Central memory CD4-positive, alpha-beta T cell (primary cell): ENCODE results near the gene KCNB1.
A peak's percentile ranks its signal among the peaks of the same experiment; 100 is the strongest.

ENCODE experiments used
- DNase-seq: peaks from one replicate; pipeline ENCODE4 v3.0.0; 2022

The KCNB1 gene

GRCh38 chr20:49346682-49347081 is 135.8 kb downstream of the KCNB1 start:
- no peak for DNase-seq

DNA sequence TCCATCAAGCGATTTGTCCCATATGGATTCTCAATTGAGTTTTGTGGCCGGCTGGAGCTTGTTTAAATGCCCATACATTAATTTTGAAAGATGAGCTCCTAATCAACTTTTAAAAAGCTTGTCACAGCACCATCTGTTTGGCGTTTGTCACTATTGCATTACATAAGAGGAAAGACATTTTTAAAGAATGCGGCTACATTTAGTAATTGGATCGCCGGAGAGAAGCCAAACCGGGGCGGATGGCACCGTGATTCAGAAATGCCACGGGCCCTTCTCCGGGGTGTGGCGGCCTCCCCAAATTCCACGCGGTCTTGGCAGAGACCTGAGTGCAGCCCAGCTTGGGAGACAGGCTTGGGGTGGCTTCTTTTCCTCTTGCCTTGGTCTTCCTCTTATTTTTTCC is 136.9 kb downstream of the KCNB1 start:
- no peak for DNase-seq

- DNase-seq: no peak
Measured at GRCh38 chr20:49344975-49345374, 137.5 kb downstream of the KCNB1 start.

- DNase-seq: no peak
Measured at GRCh38 chr20:49344140-49344539, 138.3 kb downstream of the KCNB1 start.

DNA sequence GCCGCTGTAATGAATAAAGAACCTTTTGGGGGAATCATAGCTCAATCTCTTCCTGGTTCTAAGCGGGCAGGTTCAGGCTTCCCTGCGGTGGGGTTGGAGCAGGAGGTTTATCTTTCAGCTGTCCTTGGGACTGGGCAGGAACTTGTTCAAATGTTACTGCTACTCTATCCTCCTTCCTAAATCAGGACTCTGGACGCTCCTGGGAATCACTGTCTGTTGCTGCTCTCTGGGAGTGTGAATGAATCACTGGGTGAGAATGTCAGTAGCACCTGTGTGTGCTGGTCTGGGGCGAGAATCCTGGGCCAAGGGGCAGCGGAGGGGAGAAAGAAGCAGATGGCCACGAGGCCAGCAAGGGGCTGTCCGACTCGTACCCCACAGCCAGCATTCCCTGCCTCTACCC is 139.2 kb downstream of the KCNB1 start:
- no peak for DNase-seq

- DNase-seq: no peak
Measured at GRCh38 chr20:49340161-49340966, 142.1 kb downstream of the KCNB1 start.

GRCh38 chr20:49339123-49339522 is 143.3 kb downstream of the KCNB1 start:
- DNase-seq: no peak

- DNase-seq: no peak
Measured at GRCh38 chr20:49338061-49338460, 144.4 kb downstream of the KCNB1 start.

GRCh38 chr20:49337357-49337756 is 145.1 kb downstream of the KCNB1 start:
- DNase-seq: no peak

- no peak for DNase-seq
Measured at GRCh38 chr20:49336786-49337185, 145.7 kb downstream of the KCNB1 start.

DNA sequence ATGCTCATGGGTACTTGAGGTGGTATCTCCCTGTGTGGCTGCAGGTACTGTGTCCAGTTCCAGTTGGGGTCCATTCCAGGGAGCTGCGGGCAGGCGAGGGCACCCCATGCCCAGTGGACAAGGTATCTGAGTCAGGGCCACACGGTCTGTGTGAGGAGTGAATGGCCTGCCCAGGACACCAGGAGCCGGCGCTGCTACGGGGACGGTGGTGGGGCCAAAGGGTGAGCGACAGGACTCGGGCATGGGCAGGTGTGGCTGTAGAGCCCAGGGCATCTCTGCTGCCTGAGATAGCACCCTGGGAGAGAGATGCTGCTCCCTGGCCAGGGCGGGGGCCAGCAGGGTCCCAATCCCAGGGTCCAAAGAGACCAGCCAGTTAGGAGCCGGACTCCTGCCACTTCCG is 147.0 kb downstream of the KCNB1 start:
- no peak for DNase-seq

DNA sequence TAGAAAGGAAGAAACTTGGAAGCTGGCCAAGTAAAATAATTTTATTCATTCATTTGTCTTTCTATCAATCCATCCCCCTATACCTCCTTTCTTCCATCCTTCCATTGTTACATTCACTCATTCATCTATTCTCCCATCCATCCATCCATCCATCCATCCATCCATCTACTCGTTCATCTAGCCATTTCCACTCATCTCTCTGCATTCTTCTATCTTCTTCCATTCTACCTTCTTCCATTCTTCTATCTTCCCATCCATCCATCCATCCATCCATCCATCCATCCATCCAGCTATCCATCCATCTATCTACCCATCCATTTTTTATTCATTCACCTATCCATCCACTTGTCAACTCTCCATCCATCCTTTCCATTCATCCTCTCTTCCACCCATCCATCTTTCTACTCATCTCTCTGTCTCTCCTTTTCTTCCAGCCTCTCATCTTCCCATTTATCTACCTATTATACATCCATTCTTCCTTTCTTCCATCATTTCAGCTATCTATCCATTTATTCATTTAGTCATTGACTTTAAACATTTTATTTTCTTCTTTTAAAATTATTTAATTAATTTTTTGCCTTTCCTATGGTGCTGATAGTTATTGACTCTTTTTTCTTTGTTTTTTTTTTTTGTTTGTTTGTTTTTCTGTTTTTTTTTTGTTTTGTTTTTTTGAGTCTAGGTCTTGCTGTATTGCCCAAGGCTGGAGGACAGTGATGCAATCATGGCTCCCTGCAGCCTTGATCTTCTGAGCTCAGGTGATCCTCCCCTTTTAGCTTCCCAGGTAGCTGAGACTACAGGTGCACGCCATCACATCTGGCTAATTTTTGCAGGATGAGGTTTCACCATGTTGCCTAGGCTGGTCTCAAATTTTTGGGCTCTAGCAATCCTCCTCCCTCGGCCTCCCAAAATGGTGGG is 151.5 kb downstream of the KCNB1 start:
- no peak for DNase-seq

GRCh38 chr20:49328790-49329189 is 153.7 kb downstream of the KCNB1 start:
- no peak for DNase-seq

DNA sequence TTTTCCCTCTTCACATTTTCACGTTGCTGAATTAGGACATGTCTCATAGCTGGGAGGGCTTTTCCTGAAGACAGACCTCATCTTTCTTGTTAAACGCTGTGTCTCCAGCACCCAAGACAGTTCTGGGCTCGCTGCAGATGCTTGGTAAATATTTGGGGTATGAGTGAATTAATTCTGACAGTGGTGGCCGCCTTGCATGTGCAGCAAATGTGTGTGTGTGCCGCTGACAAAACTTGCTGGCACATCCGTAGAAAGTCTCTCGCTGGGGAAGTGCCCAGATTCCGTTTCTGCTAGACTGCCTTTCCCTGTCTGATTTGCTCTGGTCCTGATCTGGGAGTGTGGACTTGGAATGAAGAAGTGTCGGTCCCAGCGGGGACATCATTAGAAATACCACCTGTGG is 156.4 kb downstream of the KCNB1 start:
- no peak for DNase-seq

GRCh38 chr20:49324306-49324705 is 158.2 kb downstream of the KCNB1 start:
- no peak for DNase-seq

- peak; percentile 56 for DNase-seq
Measured at GRCh38 chr20:49323622-49324238, 158.7 kb downstream of the KCNB1 start.

DNA sequence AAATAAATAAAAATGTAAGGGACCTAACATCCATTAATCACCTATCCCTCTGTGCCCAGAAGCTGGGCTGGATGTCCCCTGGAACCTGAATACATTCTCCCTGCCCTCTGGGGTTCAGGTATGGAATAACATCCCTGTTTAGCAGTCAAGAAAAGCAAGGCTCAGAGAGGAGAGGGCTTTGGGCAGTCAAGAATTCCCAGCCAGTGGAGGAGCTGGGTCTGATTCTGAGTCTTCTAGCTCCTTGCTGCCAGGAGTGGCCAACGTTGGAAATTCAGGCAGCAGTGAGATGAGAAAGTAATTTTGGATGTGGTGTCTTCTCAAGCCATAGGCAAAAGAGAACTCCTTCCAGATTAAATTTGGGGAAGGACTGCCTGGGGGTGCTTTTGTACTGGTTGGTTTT is 162.0 kb downstream of the KCNB1 start:
- DNase-seq: no peak

GRCh38 chr20:49319208-49319809 is 163.2 kb downstream of the KCNB1 start:
- no peak for DNase-seq

DNA sequence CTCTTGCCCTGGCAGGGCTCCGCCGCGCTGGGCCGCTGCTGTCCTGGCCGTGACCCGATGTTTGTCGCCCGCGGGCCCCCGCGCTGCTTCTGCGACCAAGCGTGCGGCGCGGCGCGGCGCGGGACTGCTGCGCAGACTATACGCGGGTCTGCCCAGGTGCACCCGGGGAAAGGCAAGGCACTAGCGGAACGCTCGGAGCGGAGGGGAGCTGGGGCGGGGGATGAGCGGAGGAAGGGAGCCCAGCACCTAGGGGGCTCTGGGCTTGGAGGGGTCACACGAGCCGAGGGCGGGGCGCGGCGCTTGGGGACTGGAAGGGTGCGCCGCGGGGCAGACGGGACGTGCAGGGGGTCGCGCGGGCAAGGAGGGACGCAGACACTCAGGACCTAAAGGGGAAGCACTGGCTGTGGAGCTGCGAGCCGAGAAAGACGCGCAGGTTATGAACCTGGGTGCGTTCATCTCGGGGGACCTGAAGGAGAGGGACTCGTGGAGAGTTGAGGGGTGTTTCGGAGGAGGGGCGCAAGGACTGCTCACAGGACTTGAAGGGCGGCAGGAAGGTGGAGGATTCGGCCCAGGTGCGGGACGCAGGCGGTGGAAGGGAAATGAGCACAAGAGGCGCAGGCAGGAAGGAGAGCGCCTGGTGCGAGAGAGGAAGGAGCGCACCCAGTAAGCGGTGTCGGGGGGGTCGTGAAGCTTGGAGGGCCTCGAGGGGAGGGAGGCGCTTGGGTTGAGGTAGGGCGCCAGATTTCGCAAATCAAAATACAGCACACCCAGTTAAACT is 163.8 kb downstream of the KCNB1 start:
- peak; percentile 9 for DNase-seq

DNA sequence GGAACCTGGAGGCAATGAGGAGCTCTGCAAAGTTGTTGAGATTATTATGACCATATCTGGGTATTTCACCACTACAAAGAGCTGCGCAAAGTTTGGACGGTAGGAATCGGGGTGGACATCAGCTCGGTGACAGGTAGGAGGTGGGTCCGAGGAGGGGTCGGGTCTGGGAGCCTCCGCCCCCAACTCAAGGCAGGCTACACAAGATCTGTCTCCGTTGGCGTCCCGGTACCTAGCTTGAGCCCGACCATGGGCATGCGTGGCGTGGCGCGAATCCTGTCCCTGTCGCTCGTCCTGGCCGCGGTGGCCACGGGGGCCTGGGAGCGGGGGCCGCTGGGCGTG is 164.4 kb downstream of the KCNB1 start:
- DNase-seq: no peak

- DNase-seq: no peak
Measured at GRCh38 chr20:49316704-49317103, 165.8 kb downstream of the KCNB1 start.

DNA sequence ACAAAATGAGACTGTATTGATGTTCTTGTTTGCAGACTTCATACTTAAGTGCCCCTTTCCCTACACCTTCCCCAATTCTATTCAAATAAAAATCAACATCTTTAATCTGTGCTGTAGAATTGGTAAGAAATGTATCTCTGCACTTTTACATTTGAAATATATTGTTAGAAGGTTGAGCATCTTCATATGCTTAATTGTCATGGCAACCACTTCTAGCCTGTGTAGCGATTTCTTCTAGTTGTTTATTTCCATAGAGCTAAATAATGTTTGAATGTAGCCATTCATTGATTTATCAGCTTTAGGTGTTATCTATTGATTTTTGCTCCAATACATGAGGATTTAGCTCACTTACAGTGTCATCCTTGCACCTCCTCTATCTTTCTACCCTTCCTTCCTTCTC is 166.9 kb downstream of the KCNB1 start:
- no peak for DNase-seq
